ENCODE results near the gene SIK2.

SIK2 gene

DNA sequence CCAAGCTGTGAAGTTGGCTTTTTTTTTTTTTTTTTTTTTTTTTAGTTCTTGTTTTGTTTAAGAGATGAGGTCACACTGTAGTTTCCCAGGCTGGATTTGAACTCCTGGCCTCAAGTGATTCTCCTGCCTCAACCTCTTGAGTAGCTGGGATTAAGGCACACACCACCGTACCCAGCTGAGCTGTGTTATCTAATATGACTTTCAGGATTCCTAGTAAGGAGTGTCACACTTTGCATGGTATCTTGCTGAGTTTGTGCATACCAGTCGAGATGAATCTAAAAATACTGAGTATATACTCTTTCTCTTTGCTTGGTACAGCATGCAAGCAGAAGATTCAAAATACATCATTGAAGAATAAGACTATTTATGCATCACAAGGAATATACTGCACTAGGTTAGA lies 58.6 kb downstream of the SIK2 start:
- DNase-seq: no peak

GRCh38 chr11:111663820-111664219 lies 61.6 kb downstream of the SIK2 start:
- DNase-seq: no peak

DNA sequence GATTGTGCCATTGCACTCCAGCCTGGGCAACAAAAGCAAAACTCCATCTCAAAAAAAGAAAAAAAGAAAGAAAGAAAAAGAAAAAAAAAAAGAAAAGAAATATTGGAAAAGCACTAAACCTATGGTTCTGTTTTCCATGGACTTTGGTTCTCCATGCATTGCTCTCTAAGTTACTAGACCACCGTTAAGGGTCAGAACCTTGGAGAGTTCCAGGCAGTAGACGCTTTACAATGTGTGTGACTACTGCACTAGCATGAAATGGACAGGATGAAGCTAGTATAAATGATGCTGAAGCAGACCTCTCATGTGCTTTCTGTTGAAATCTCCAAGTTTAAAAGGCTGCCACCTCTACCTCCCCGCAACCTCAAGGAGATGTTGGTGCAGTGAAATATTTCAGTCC lies 63.5 kb downstream of the SIK2 start:
- no peak for DNase-seq

DNA sequence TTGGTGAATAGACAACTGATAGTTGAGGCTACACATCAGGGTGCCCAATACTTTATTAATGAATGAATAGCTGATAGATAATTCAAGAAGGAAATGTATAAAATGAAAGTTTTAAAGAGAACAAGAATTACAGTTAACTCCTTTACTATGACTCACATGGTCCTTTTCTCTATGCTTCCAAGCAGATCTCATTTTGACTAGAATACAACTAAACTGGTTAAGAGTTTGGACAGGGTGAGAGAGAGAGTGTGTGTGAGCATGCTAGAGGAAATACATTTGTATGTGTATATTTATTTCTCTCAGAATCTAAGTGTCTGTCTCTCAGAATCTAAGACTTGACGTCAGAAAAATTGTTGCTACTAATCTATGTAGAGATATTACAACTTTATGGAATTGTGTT lies 66.7 kb downstream of the SIK2 start:
- no peak for DNase-seq

- no peak for DNase-seq
These were observed 69.1 kb downstream of the SIK2 start for GRCh38 chr11:111671383-111671782.

GRCh38 chr11:111672949-111673348 lies 70.7 kb downstream of the SIK2 start:
- DNase-seq: no peak

GRCh38 chr11:111674941-111675340 lies 72.7 kb downstream of the SIK2 start:
- no peak for DNase-seq

DNA sequence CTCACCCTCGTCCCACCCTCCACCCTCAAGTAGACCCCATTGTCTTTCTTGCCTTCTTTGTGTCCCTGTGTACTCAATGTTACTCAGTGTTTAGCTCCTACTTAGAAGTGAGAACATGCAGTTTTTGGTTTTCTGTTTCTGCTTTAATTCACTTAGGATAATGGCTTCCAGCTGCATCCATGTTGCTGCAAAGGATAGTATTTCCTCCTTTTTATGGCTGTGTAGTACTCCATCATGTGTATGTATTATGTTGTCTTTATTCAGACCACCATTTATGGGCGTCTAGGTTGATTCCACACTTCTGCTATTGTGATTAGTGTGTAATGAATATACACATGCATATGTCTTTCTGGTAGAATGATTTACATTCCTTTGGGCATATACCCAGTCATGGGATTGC lies 73.6 kb downstream of the SIK2 start:
- no peak for DNase-seq

DNA sequence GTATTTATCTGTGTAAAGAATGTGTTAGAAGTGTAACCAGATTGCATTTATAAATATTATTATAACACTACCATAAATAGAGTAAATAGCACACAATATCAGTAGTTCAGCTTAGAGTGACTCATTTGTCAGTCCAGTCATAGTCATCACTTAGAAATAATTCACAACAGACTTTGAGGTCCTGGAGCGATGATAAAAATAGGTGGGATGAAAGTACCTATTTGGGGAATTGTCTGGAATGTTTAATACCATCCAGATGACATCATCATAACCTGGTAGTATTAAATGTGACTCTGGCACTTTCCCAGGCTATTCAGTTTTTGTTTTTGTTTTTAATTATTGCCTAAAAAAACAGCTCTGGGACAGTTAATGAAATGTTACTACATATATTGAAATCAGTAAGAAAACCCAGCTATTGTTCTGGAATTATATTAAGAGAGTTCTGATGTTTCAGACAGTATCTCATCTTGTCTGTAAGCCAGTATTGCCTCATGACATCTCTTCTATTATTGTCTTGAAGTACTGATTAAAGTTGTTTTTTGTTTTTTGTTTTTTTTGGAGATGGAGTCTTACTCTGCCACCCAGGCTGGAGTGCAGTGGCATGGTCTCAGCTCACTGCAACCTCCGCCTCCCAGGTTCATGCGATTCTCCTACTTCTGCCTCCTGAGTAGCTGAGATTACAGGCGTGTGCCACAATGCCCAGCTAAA lies 74.8 kb downstream of the SIK2 start:
- no peak for DNase-seq

- DNase-seq: no peak
These were observed 78.4 kb downstream of the SIK2 start for GRCh38 chr11:111680486-111681175.

- no peak for DNase-seq
These were observed 81.6 kb downstream of the SIK2 start for GRCh38 chr11:111683806-111684205.

DNA sequence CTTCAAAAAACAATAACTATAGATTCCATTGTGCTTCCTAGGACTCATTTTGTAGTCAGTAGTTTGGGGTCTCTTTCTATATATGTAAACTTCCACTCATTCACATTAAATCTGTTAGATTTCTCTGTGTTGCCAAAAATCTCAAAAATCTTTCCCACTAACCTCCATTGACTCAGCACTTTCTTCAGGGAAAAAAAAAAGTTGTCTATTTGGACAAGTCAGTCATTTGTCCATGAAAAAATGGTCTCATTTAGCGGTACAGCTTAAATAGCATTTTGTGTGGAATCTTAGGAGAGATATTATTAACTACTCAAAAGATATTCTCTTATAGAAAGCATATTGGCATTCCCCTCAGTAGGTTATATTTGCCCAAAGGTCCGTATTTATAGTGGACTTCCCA lies 82.0 kb downstream of the SIK2 start:
- DNase-seq: no peak

DNA sequence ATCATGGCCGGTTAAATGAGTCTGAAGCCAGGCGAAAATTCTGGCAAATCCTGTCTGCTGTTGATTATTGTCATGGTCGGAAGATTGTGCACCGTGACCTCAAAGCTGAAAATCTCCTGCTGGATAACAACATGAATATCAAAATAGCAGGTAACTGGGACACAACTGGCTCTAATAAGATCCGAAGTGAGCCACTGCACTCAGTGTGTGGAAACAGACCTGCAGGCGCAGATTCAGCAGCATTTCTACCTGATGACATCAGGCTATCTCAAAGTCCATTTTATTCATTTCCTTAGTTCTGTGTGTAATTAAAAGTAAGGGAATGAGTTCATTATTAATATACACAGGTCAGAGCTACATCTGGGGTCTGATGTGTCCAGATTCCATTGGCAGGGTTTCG lies 85.8 kb downstream of the SIK2 start:
- DNase-seq: no peak

DNA sequence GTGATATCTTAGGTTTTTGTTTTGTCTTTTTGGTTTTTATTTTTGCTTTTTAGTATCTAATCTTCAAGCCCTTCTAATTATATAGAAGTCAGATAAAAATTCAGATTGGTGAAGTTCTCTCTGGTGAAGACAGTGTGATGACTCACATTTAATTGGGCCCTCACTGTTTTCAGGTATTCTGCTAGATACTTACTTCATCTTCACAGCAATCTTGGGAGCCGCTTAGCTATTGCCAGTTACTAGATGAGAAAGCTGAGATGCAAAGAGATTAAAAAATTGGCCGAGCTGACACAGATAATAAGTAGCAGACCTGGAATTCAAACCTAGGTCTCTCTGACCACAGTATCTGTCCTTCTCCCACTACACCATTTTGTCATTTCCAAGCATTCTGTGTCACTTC lies 88.9 kb downstream of the SIK2 start:
- no peak for DNase-seq

DNA sequence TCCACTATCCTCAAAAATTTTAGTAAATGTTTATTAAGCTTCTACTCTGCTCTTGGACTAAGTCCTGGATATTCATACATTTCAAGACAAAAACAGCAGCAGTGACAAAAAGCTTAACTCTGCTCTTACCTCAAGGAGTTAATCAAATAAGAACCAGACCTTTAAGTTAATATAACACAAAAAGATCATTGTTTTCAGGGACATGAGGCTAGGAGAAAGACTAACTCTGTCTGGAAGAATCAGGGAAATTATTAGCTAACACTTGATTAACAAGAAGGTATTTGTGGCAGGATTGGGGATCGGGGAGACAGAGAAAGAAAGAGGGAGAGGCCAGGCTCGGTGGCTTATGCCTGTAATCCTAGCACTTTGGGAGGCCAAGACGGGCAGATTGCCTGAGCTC lies 89.5 kb downstream of the SIK2 start:
- DNase-seq: no peak

- DNase-seq: no peak
These were observed 91.1 kb downstream of the SIK2 start for GRCh38 chr11:111693224-111693937.

- DNase-seq: no peak
These were observed 92.6 kb downstream of the SIK2 start for GRCh38 chr11:111694851-111695250.

DNA sequence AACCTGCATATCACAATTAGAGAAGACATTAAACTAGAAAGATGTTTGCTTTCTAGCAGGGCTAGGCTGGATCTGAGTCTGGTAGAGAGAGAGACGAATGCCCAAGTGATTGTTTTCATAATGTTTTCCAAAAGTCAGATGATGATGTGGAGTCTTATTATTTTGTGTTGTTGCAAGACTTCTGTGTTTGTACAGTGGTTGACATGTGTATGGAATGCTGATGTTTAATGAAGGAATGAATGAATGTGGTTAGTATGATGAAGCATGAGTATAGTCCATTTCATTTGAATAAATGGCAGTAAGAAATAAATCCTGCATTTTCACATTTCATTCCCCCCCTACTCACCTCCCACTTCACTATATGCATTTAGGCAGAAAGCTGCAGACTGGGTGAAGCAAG lies 94.3 kb downstream of the SIK2 start:
- DNase-seq: no peak

DNA sequence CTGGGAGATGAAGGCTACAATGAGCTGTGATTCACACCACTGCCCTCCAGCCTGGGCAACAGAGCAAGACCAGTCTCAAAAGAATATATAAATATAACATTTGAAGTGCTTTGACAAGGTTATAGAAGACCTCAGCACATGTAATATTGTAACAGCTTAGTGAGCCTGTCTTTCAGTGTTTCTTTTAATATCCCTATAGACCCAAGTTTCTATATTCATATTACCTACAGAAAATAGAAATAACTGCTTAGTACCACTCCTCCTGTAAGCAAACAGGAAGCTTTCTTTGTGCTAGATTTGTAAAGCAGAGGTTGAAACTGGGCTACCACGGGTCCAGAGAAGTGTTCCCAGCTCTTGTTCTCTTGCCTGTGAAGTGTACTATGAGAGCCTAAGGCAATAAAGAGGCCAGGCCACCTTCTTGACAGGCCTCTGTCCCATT lies 95.7 kb downstream of the SIK2 start:
- no peak for DNase-seq

DNA sequence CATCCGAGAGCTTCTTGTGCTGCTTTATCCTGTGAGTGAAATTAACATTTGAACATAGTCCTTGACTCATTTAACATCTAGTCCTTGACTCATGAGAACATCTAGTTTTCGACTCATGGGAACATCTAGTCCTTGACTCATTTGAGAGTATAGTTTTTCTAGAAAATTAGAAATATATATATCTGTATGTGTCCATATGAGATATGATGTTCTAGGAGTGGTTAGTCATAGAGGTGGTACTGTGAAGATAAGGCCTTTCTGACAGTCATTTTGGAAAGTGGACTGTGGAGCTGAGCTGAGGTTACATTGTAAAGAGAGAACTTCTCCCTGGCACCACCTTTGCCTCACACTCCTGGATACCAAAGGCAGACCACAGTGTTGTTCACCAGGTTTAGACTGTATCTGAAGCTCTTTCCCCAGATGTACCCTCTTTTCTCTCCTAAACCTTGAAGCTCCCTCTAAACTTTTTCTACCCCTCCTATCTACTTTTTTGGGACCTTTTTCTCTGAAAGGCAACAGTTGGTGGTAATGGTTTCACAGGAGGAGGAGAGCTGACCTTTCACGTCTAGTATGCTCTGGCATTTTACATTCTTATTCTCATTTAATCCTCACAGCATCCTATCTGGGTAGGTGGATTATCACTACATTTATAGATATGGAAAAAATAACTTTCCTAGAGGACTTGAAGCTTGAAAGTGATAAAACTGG lies 96.8 kb downstream of the SIK2 start:
- DNase-seq: no peak

GRCh38 chr11:111699579-111700156 lies 97.4 kb downstream of the SIK2 start:
- no peak for DNase-seq

DNA sequence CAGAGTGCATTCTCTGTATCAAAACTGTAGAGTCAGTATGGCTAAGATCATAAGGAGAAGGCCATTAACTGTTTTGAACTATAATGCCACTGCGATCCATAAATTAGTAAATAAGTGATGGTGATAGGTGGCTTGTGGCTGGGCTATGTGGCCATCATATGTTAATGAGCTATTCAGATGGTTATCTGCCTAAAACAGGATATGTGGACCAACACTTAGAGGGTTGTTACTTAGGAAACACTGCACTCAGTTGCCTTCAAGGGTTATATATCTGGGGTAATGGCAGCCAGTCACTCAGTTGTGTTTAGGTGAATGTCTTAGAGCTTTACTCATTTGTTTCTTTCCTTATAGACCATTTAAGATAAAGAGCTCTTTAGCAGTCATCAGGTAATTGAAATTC lies 97.9 kb downstream of the SIK2 start:
- DNase-seq: no peak

DNA sequence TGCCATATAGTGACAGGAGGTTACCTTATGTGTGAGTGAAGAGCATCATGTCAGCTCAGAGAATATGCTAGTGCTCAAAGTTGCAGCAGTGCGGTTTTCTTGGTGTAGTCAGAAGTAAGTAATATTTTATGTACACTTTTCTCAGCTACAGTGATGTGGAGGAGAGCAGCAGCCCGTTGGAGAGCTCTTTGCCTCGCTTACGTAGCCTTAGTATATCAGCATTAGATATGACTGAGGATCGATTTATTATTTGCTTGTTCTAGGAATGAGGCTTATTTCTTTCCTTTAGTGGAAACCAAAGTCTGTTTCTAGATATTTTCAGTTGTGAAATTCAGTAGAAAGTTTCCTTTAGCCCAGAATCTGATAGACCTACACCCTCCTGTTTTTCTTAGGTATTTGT lies 100.4 kb downstream of the SIK2 start:
- DNase-seq: no peak

Measured in stimulated activated CD8-positive, alpha-beta memory T cell treated with anti-CD3 and anti-CD28 coated beads, Interleukin-4, amount 100 ng/mL, for 48 hours (primary cell).